ENCODE data around the gene CYB5R3.
A peak's percentile ranks its signal among the peaks of the same experiment; 100 is the strongest.
"Not testable (repeated sequence)": the region's sequence is repeated elsewhere in the genome, so short reads cannot be mapped to it uniquely, and the experiment has no call there.

Gene CYB5R3

DNA sequence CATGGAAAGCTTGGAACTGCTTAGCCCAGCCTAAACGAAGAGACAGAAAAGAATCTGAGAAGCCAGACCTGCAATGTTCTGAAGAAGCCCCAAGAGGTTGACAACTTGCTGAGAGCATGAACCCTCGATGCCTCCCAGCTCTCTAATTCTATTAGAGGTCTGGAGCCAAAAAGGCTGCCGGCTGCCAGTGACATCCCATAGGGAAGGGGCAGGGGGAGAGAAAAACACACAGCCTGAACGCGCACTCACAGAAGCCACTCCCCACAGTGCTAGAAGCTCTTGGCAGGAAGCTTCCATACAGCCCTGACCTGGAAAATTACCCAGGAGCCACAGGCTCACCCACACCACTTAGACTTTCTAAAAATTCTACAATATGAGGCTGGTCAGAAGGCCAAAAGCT lies 52.9 kb downstream of the CYB5R3 start:
- no peak for DNase-seq

DNA sequence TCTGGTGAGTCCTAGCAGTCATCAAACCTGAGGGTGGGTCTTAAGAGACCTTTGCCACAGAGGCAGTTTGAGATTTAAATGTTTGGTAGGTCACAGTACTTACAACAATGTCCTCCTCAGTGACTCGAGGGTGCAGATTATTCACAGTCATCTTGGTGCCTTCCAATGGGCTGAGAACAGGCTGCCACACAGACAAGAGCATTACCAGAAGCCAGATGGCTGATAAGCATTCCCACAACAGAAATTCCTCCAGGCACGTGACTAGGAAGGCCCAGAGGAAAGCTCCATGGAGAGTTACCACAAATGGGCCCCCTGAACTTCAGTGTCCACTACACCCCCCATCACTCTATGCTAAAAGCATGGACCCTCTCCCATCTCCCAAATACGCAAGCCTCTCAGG lies 53.8 kb downstream of the CYB5R3 start:
- no peak for DNase-seq

DNA sequence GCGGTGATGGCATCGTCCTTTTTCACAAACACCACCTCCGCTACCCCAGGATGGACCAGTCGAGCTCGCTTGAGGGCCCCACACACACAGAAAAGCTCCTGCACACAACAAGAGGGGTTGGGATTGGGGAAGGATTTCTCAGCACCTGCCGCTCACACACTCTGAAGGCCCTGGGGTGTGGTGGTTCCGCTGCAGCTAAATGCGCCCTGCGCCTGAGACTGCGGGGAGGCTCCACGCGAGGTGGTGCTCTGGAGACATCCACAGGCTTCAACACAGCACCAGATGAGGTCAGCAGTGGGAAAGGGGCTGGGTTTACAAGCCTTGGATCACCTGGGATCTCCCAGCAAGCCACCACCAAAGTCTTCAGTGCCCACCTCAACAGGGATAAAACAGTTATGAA lies 57.2 kb downstream of the CYB5R3 start:
- no peak for DNase-seq

DNA sequence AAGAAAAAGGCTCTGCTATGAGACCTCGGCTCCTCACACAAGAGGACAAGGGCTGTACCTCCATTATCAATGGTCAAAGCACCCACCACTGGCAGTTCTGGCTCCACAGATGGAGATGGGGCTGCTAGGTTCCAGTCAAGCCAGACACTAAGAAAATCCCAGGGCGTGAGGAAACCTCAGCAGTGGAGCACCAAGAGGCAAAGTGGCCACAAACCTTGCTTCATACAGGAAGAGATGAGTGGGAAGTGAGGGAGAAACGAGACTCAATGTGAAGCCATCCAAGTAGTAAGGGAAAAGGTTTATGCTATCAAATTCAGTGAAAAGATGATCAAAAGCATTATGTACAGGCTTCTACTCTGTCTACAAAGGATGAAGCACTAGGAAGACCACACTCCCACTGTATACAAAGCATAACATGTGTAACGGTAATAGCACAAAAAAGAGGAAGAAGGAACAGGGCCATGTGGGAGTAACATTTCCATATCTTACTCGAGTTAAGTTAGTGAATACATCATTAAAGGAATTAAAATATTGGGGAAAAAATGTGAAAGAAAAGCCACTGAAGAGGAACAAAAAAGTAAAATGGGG lies 61.5 kb downstream of the CYB5R3 start:
- no peak for DNase-seq

DNA sequence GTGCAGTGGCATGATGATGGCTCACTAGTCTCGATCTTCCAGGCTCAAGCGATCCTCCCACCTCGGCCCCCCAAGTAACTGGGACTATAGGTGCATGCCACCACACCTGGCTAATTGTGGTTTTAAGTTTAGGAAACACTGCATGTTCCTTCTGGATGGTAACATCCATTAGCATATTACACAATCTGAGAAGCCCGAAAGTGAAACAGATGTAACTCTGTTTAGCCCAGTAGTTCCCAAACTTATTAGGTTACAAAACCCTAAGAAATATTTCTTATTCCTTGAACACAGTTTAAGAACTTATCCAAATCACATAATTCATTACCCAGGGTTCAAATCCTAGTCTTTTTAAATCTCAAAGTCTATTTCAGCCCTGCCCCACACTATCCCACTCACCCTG lies 62.8 kb downstream of the CYB5R3 start:
- DNase-seq, result no peak

DNA sequence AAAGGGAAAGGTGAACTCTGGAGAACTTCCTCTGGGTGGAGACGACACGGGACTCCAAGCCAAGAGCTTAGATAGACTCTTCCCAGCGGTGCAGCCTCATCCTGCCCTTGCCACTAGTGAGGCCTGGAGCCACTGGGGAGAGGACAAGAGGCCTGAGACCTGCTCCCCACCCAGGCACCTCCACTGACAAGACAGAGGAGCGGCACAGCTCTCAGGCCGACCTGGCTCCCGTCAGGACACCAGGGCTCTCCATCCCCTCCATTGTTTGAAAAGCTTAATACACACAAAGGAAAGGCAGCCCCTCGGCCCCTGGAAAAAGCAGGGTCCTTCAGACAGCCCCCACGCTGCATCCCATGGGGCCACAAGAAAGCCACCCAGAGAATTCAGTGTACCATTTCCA lies 64.1 kb downstream of the CYB5R3 start:
- DNase-seq, result no peak

DNA sequence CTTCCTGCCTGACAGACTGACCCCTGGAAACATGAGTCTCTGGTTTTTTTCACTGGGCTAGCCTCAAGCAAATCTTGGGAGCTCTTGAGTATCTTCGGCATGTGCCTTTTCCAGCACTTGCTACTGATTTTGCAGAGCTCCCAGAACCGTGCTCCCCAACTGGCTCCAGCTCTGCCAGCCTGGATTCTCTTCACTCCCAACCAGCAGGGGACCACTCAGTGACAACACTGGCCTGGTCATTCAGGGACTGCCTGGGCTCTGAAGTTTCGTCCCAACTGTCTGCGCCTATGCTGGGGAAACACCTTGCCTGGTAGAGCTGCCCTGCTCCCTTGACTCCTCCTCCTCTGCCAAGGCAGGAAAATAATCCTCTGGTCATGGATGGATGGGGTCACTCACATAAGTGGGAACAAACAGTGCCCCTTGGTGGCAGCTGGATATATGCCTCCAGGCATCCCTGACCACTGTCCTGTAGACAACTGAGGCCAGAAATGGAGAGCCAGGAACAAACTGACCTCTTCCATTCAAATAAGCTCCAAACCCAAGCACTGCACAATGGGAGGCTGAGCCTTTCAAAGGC lies 64.7 kb downstream of the CYB5R3 start:
- no peak for DNase-seq

DNA sequence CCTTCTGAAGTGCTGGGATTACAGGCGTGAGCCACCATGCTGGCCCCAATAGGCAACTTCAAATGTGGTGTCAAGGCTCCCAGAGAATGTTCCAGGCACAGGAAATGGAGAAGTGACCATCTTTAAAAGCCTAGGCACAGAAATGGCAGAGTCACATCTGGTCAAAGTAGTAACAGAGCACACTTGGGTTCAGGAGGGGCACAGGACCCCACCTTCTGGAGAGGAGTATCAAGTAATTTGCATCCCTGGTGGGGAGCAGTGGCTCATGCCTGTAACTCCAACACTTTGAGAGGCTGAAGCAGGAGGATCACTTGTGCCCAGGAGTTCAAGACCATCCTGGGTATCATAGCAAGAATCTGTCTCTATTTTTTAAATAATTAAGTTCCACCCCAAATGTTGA lies 66.2 kb downstream of the CYB5R3 start:
- no peak for DNase-seq

DNA sequence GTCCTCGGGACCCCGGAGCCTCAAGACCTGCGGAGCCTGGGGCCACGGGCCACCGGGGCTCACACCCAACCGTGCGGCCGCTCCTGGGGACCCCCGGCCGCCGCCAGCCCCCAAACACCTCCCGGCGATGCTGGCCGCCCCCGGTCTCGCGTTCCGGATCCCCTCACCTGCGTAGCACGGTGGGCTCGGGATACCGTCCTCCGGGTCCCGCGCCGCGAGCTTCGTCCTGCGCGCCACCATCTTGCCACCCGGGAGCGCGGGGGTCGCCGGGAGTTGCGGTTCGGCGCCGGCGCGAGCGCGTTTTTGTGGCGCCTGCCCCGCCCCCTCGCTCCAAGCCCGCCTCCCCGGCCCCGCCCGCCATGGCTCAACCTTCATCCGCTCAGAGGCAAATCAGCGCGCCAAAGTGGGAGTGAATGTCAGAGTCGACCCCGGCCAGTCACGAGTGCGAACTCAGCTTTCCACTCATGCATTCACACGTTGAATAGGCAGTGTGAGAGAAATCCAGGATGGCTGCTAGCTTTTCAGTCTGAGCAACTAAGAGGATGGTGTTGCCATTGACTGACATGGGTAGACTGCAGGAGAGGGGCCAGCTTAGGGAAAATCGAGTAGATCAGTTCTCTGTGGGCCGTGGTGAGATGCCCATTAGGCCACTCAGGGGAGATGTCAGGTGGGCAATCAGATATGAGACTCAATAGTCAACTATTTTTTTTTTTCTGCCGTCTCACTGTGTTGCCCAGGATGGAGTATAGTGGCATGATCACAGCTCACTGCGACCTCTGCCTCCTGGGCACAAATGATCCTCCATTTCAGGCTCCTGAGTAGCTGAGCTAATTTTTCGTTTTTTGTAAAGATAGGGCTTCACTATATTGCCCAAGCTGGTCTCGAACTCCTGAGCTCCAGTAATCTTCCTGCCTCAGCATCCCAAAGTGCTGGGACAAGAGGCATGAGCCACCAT lies 67.2 kb downstream of the CYB5R3 start:
- DNase-seq, result peak; percentile 60

DNA sequence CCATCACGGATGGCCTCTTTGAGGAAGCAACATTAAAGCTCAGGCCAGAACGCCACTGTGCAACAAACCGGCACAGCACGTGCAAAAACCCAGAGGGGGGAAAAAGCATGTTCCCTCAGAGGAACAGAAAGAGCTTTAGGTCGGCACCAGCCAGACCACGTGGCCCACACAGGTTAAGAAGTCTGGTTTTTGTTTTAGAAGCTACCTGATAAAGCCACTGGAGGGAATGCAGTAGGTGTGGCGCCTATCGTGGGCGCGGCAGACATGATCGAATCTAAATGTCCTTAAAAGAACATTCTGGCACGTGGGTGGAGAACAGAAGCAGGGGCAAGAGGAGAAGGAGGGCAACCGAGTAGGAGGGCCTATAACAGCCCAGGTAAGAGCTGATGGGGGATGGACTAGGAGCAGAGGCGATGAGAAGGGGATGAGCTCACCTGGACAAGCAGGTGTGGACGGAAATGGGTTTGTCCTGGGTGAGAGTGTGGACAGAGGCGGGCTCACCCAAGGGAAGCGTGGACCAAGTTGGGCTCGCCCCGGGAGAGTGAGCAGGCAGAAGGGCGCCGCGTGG lies 67.9 kb downstream of the CYB5R3 start:
- not testable (repeated sequence) for DNase-seq

DNA sequence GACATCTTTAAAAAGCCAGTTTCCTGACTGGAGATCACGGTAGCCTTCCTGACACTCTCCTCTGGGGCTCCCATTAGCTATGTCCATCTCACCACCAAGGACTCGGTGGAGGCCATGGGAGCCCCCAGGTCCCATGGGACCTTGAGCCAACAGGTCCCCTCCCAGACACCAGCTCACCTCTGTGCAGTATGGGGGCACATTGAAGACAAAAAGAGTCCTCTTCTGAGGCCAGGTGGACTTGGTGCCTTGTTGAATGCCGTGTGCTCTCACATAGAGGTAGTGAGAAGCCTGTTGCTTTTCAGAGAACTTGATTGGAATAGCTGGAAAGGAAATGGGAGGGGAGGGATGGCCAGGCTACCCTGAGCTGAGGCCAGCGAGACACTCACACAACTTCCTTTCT lies 69.2 kb downstream of the CYB5R3 start:
- not testable (repeated sequence) for DNase-seq

DNA sequence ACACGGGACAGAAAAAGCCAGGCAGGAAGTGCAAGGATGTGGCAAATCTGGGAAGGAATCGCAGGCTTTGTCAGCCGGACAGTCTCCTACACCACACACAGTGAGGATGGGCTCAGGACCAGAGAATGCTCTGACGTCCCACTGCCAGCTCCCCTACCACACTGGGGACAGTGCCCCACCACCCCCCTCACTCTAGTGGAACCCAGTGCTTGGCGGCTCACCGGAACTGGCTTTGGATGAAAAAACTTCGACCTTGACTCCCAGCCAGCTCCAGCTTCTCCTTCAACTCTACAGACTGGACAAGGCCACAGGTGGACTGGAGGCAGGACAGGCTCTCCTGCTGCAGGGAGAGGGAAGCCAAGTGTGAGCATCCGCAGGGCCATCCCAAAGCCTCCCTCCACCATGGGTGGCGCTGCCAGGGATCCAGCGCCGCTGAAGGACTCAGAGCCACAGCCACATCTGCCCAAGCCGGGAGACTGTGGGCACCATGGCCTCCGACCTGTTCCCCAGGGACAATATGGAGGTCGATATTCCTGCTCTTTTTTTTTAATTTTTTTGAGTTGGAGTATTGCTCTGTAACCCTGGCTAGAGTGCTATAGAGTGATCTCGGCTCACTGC lies 71.5 kb downstream of the CYB5R3 start:
- DNase-seq, result no peak

DNA sequence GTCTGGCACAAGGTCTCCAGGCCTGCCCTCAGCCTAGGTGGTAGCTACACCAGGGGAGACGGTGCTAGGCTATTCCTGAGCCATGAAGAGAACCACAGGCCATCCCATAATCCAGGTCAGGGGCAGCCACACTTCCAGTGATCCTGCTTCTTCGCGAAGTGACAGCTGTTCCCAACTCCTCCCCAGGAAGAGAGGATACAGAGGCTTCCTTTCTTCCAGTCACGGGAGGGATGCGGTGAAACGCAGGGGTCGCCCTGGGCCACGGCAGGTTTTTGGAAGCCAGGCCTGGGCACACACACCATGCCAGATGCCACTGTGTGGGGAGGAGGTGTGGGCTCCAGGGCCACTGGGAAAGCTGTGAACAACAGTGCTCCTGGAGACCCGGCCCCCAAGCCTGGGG lies 72.1 kb downstream of the CYB5R3 start:
- not testable (repeated sequence) for DNase-seq

DNA sequence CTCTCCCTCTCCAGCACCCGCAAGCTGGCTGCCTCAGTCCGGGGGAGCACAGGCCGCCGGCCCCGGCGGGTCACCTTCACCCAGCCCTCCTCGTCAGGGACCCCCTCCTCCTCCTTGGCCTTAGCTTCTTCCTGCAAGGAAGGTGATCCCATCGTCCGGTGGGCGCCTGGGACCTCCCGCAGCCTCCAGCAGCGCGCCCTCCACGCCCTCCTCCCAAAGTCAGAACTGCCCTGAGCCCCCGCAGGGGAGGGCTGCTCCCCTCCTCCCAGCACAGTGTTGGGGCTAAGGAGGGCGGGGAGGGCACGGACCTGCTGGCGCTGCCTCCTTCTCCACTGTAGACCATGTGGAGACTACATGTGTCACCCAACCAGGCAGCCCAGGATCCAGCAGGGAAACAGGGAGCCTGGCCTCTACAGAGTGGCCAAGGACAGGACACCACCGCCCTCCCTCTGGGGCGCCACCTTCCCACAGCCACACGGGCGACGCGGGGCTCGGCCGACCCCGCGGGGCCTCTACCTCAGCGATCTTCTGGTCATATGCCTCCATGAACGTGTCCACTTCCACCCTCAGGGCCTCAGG lies 73.1 kb downstream of the CYB5R3 start:
- DNase-seq, result not testable (repeated sequence)

DNA sequence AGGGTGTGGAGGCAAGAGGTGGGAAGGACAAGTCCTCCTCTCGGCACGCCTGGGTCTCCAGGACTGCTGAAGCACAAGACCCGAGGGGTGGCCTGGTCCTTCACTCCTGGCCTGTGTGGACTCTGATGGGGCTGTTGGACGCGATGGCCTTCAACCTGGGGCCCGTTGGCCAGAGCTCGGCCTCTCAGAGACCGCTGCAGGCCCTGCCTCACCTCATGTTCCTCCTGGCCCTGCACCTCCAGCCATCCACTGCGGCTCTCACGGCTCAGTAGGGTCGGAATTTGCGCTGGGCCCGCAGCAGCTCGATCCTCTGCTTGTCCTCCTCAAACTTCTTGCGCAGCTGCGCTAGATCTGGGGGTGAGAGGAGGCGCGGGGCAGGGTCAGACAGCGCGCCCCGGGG lies 74.7 kb downstream of the CYB5R3 start:
- DNase-seq, result not testable (repeated sequence)

DNA sequence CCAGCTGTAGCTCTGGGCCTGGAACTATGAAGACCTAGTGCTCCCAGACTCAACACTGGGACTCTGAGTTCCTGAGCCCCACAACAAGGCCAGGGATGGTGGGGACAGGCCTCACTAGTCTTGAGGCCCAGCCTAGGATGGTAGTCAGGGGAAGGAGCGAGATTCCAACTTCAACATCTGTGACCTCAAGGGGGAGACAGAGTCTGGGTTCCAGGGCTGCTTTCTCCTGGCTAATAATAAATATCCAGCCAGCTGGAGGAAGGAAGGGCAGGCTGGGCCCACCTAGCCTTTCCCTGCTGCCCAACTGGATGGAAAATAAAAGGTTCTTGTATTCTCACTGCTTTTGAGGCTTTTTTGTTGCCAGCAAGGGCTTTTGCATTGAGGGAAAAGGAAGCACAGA lies 75.1 kb downstream of the CYB5R3 start:
- DNase-seq, result not testable (repeated sequence)

DNA sequence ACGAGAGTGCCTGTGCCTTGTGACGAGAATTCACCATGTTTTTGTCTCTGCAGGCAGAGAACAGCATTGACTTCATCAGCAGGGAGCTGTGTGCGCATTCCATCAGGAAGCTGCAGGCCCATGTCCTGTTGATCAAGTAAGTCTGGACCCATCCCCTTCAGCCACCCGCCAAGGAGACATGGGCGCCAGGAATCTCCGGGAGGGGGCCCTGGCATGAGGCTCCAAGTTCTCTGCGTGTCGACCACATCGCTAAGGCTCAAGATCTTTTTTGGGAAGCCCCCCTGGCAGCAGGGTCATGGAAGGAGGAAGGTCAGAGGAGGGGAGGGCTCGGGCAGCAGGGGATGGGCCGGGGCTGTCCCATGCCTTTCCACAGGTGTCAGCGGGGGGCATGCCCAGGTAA lies 78.1 kb downstream of the CYB5R3 start:
- not testable (repeated sequence) for DNase-seq

DNA sequence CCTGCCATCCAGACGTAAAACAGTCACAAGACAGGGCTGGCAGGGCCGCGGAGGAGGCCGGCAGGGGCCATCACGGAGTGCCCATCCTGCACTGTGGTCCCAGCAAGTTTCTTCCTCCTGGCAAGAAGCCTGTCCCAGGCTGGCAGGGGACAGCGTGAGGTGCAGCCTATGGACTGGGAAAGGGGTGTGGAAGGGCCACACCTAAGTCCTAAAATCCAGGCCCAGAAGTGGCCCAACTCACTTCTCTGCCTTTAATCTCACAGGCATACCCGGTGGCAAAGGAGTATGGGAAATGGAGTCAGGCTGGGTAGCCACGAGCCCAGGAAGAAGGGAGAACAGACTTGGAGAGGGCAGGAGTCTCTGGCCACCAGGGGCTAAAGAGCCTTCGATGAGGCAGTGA lies 78.6 kb downstream of the CYB5R3 start:
- not testable (repeated sequence) for DNase-seq

DNA sequence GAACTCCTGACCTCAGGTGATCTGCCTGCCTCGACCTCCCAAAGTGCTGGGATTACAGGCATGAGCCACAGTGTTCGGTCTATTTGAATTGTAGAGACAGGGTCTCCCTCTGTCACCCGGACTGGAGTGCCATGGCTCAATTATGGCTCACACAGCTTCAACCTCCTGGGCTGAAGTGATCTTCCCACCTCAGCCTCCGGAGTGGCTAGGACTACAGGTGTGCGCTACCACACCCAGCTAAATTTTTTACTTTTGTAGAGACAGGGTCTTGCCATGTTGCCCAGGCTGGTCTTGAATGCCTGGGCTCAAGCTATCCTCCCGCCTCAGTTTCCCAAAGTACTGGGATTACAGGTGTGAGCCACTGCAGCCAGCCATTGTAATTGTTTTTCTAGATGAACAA lies 81.2 kb downstream of the CYB5R3 start:
- not testable (repeated sequence) for DNase-seq

All from NCI-H1105 (cell line).